GM19043 (cell line): ENCODE data around the gene MRPS7.
A peak's percentile ranks its signal among the peaks of the same experiment; 100 is the strongest.

Experiments used
- ATAC-seq: cut with Tn5 transposase; IDR thresholded peaks from one replicate; pipeline ENCODE4 v1.9.1; 2021; ENCODE audit warnings: low read depth; ENCODE audit not compliant: unreplicated experiment

MRPS7 gene

GRCh38 chr17:75261336-75262111 lies at the start of gene MRPS7, which contains the start of gene GGA3:
TSS of gene MRPS7 (plus strand) at chr17:75261879. CDS start at chr17:75261901, 22 bp downstream.
TSS of gene GGA3 (minus strand) at chr17:75261606. CDS start at chr17:75261587, 19 bp downstream.
- ATAC-seq = peak; percentile 90

GRCh38 chr17:75218131-75218530 lies 43.5 kb upstream of the MRPS7 start:
- ATAC-seq = no peak

GRCh38 chr17:75219815-75220214 lies 41.9 kb upstream of the MRPS7 start:
- ATAC-seq = no peak

DNA sequence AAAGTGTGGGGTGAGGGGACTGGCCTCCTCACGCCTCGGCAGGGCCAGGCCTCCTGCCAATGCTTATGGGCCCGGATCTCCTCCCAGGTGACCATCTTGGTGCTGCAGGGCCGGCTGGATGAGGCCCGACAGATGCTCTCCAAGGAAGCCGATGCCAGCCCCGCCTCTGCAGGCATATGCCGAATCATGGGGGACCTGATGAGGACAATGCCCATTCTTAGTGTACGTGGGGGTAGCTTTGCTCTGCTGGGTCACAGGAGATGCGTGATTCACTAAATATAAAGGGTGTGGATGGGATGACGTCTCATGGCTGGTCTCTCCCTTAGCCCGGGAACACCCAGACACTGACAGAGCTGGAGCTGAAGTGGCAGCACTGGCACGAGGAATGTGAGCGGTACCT lies 36.7 kb upstream of the MRPS7 start:
- no peak for ATAC-seq

- no peak for ATAC-seq
Measured at GRCh38 chr17:75227729-75228128, 34.0 kb upstream of the MRPS7 start.

GRCh38 chr17:75228305-75228704 lies 33.4 kb upstream of the MRPS7 start:
- no peak for ATAC-seq

- no peak for ATAC-seq
Measured at GRCh38 chr17:75228847-75229246, 32.8 kb upstream of the MRPS7 start.

DNA sequence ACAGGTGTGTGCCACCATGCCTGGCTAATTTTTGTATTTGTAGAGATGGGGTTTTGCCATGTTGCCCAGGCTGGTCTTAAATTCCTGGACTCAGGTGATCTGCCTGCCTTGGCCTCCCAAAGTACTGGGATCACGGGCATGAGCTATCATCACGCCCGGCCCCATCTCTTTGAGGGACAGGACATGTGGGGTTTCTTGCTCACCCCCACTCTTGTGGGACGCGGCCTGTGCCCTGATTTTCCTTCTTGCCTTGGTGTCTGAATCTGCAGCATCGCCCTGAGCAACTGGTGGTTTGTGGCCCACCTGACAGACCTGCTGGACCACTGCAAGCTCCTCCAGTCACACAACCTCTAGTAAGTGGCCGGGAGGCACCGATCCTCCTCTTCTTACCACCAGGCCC lies 30.6 kb upstream of the MRPS7 start:
- ATAC-seq = no peak

- ATAC-seq = no peak
Measured at GRCh38 chr17:75231741-75232464, 29.8 kb upstream of the MRPS7 start.

- no peak for ATAC-seq
Measured at GRCh38 chr17:75232786-75233185, 28.9 kb upstream of the MRPS7 start.

DNA sequence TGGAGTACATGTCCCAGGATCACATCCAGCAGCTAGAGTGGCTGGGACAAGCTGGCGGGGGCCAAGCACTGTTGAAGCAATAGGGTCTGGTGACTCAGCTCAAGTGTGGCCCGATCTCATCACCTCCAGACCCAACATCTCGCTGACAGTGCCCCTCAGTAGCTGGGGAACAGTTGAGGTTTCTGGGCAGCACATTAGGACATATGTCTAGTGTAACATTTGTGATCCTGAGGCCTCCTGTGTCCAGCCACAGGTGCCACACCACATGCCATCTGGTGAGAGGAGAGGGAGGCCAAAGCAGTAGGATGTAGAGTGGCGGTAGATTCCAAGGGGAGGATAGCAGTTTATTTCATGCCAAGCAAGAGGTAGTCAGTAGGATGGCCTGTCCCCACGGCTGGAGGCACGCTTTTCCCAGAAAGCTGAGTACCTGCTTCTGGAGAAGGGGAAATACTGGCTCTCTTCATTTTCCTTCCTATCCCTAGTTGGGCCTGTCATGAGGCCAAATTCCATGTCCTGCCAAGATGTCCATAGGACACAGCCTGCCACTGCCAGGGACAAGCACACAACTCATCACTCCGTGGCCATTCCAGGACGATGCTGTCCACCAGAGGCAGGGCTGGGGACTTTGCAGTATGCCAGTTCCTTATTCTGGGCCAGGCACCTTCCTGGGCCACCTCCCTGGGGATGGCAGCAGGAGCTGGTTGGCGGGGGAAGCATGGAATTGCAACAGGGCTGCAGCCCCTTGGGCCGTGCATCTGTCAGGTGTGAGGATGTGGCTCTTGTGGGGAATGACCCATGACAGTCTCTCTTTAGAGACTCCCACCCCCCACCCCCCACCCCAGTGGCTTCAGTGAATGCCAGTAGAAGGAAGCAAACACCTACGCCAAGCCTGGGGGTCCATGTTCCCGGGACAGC lies 24.3 kb upstream of the MRPS7 start:
- no peak for ATAC-seq

DNA sequence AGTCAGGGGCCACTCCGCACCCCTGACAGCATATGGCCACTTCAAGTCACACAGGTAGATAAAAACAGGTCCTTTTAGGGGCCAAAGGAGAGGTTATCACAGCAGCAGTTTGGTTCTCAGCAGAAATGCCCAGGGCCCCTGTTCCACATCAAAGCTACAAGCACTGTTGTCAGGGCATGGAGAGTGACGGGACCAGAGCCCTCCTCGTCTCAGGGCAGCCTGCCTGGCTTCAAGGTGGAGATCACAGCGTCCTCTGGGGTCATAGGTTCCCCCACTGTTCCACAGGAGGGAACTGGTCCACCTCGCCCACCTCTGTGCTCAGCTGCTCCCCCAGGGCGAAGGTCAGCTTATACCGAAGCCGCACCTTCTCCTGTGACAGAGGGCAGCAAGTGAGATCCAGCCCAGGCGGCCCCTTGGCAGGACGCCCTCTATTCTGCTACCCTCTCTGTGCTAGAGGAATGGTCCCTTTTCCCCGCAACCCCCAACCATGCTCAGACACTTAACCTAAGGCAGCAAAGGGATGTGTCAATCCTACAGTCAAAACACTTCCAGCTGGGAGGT lies 23.6 kb upstream of the MRPS7 start:
- ATAC-seq = no peak

DNA sequence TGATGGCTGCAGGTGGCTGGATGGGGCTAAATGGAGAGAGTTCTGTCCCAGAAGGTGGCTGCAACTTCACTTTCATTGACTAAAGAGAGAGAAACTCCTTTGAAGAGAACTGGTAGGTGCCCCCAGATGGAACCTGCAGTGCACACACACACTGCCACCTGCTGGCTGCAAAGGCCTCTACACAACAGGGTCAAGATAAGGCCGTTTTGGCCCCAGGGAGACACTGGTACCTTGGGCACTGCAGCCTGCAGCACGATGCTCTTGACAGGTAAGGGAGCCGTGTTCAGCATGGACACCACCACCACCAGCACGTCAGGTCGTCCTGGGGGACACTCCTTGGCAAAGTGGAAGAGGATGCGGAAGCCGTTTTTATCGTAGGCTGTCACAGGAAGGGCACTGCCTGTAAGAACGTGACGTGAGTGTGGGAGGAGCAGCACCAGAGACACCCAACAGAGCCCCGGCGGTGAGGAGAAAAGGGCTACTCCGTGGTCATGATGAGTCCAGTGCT lies 22.9 kb upstream of the MRPS7 start:
- peak; percentile 63 for ATAC-seq

GRCh38 chr17:75239214-75239613 lies 22.5 kb upstream of the MRPS7 start:
- ATAC-seq = no peak

DNA sequence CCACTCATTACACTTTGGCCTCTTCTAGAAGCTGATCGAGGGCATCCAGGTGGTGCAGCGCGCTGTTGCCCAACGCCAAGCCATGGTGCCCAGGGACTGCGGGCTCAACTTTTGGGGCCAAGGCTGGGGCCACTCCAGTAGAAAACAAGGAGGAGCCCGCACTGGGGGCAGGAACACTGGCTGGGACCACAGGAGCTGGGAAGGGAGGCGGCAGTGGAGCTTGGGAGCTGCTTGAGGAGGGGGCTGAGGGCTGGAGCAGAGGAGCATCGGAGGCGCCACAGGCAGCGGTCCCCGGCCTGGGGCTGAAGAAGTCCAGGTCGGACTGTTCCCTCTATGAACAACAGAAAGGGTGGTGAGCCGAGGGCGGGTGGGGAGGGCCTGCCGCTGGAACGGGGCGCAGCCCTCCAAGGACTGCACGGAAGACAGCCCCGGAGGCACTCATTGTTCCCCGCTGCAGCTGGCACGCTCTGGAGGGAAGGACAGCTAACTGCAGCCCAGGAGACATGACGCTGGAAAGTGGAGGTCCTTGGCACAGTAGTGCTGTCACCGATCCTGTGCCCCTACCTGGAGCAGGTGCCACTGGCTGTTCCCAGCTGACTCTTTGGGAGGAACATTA lies 21.8 kb upstream of the MRPS7 start:
- ATAC-seq = no peak

DNA sequence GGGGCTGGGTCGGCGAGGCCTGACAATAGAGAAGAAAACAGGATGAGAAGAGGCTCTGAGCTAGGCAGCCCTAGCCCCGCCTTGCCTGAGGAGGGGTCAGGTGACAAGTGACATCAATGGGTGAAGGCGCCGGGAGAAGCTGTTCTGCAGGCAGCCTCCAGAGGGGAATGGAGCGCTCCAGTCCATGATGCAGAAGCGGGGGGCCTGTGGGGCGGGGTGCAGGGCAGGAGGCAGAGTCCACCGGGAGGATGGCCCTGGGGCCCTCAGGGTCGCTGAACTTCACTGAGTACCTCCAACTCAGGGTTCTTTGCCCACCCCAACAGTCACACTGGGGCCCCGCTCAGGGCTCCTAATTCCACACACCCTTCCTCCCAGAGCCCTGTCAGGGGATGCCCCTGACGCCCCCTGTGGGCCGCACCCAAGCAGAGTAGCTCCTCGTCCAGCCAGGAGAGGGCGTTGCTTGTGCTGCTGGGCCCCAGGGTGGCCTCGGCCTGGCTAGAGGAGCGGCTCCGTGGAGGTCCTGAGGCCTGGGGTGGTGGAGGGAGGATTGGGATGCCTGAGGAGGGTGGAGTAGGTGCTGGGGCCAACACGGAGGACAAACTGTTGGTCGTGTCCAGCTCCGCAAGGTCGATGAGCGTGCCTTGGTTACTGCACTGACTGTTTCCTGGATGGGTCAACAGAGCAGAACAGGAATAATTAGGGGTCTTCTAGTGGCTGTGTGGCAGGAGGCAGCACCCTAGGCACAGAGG lies 21.1 kb upstream of the MRPS7 start:
- no peak for ATAC-seq

DNA sequence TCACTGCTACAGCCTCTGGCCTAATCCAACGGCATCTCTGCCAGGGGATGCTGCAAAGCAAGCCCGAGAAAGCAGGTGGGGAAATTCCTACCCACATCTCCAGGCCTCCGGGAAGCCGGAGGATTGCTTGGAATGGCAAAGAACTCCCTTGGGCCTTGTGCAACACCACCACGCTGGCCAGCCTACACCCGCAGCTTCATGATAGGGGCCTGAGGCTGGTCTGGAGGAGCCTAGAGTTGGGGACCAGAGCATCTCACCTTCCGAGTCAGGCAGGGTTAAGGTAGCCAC lies 20.6 kb upstream of the MRPS7 start:
- no peak for ATAC-seq

GRCh38 chr17:75241502-75241901 lies 20.2 kb upstream of the MRPS7 start:
- ATAC-seq = no peak

DNA sequence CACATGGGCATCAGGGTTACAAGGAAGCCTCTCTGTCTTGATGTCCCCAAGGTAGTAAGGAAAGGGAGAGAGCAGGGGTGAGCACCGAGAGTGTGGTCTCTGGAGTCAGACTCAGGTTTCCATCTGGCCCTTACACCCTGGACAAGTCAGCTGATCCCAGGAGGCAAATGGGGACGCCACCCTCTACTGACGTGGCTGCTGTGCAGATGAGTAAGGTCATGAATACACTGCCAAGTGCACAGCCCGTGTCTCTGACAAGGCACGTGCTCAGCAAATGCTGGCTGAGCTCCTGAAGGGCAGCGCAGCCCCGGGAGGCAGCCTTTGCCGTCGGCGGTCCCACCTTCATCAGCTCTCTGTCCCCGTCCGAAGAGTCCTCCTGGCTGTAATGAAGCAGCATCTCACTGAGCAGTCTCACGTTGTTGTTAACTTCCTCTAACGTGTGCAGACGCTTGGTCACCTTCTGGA lies 19.7 kb upstream of the MRPS7 start:
- ATAC-seq = no peak
